ENCODE data around the gene TIGAR.

Gene TIGAR

GRCh38 chr12:4282892-4283511, 38.0 kb upstream of the TIGAR start:
- DNase-seq, result no peak

- no peak for DNase-seq
These were observed 37.3 kb upstream of the TIGAR start for GRCh38 chr12:4283512-4284255.

- DNase-seq, result no peak
These were observed 36.7 kb upstream of the TIGAR start for GRCh38 chr12:4284306-4284705.

- DNase-seq, result no peak
These were observed 35.9 kb upstream of the TIGAR start for GRCh38 chr12:4285070-4285469.

GRCh38 chr12:4286228-4286627, 34.8 kb upstream of the TIGAR start:
- DNase-seq, result no peak

GRCh38 chr12:4286771-4287317, 34.2 kb upstream of the TIGAR start:
- no peak for DNase-seq

GRCh38 chr12:4287325-4288211, 33.4 kb upstream of the TIGAR start:
- no peak for DNase-seq

GRCh38 chr12:4288296-4289131, 32.5 kb upstream of the TIGAR start:
- DNase-seq, result no peak

- no peak for DNase-seq
These were observed 31.7 kb upstream of the TIGAR start for GRCh38 chr12:4289231-4289878.

- no peak for DNase-seq
These were observed 30.8 kb upstream of the TIGAR start for GRCh38 chr12:4289998-4290790.

GRCh38 chr12:4292341-4293073, 28.5 kb upstream of the TIGAR start:
- DNase-seq, result no peak

- DNase-seq, result no peak
These were observed 27.6 kb upstream of the TIGAR start for GRCh38 chr12:4293299-4293965.

GRCh38 chr12:4293966-4294505, 27.0 kb upstream of the TIGAR start:
- no peak for DNase-seq

GRCh38 chr12:4296751-4297150, 24.3 kb upstream of the TIGAR start:
- DNase-seq, result no peak

GRCh38 chr12:4297617-4298016, 23.4 kb upstream of the TIGAR start:
- no peak for DNase-seq

- DNase-seq, result no peak
These were observed 20.1 kb upstream of the TIGAR start for GRCh38 chr12:4300883-4301282.

- DNase-seq, result no peak
These were observed 19.0 kb upstream of the TIGAR start for GRCh38 chr12:4301932-4302501.

GRCh38 chr12:4302881-4303280, 18.1 kb upstream of the TIGAR start:
- DNase-seq, result no peak

- no peak for DNase-seq
These were observed 17.3 kb upstream of the TIGAR start for GRCh38 chr12:4303750-4304149.
